Measurements from ENCODE around the gene AK1. TPM values are rescaled to one million over a fixed set of nuclear protein-coding genes. Genes with fewer than 3 reads are reported as not detected.

The AK1 gene
- total and polyA plus RNA-seq, 2 experiments from 2014 or later: 16.2 to 35.5 TPM

- no peak for TF ChIP-seq POLR2AphosphoS5 (IDR thresholded peaks at IDR 0.05; ENCODE audit: low read depth)
- no peak for TF ChIP-seq ZNF331 (CRISPR knock-in tag; IDR thresholded peaks at IDR 0.05; ENCODE audit: low read depth)
- TF ChIP-seq STAT1 (IDR thresholded peaks at IDR 0.05; ENCODE audit: unreplicated experiment): no peak
- no peak for TF ChIP-seq ETS1 (IDR thresholded peaks at IDR 0.05)
- no peak for TF ChIP-seq EZH2phosphoT487 (IDR thresholded peaks at IDR 0.05; ENCODE audit: unreplicated experiment)
- TF ChIP-seq NANOG (IDR thresholded peaks at IDR 0.05; ENCODE audit: borderline replicate concordance): no peak
- no peak for TF ChIP-seq CTCF (conservative IDR thresholded peaks at IDR 0.05; ENCODE audit: low read depth in 2 of 2)
- TF ChIP-seq JUNB (IDR thresholded peaks at IDR 0.05; ENCODE audit: unreplicated experiment): no peak
- TF ChIP-seq EZH2 (IDR thresholded peaks at IDR 0.05; ENCODE audit: low read depth, unreplicated experiment): no peak
- TF ChIP-seq ZNF462 (CRISPR knock-in tag; IDR thresholded peaks at IDR 0.05): no peak
- TF ChIP-seq CREB1 (CRISPR knock-in tag; IDR thresholded peaks at IDR 0.05; ENCODE audit: low read depth): no peak
- TF ChIP-seq ZNF114 (CRISPR knock-in tag; IDR thresholded peaks at IDR 0.05): no peak
- no peak for TF ChIP-seq REST (IDR thresholded peaks at IDR 0.05; ENCODE audit: unreplicated experiment)
- Histone ChIP-seq H3K4me2 (peak overlapping the region; percentile 43; the same call in 1 of the 2 replicates), H2AFZ (peak overlapping the region; percentile 88), H3K27me3 (ENCODE audit: insufficient read depth) (no peaks in the 10 kb centered on the region), H3K27ac (ENCODE audit: low read depth) (peak overlapping the region; percentile 87), H4K20me1 (replicated peaks; ENCODE audit: insufficient read depth) (no peaks in the 10 kb centered on the region), H3K79me2 (replicated peaks; ENCODE audit: insufficient read depth) (no peaks in the 10 kb centered on the region), H3F3A (replicated peaks; ENCODE audit: low read depth) (no peaks in the 10 kb centered on the region), H3K4me1 (ENCODE audit: insufficient read depth) (no peaks in the 10 kb centered on the region; the same call in 1 of the 2 replicates), H3K4me3 (no peak overlapping the region), H3K36me3 (ENCODE audit: insufficient read depth) (no peaks in the 10 kb centered on the region), H3K9me2 (ENCODE audit: insufficient read depth) (no peaks in the 10 kb centered on the region)
- Mint-ChIP-seq H3K27ac (no peak overlapping the region), H3K9me3 (peaks cover 21% of the 10 kb centered on the region), H3K36me3 (ENCODE audit: low read depth) (peaks cover 8% of the 10 kb centered on the region), H3K4me3 (no peak overlapping the region), H3K4me1 (peaks cover 8% of the 10 kb centered on the region), H3K27me3 (ENCODE audit: insufficient read depth, low read depth, poor library complexity) (peaks cover 12% of the 10 kb centered on the region)
- ATAC-seq (peak; percentile 75), DNase-seq (ENCODE audit: low spot score) (peak; percentile 77)
Observed at GRCh38 chr9:127844821-127845359, 32.6 kb downstream of the AK1 start.

Measured in GM23338 (cell line).